GM12878 (cell line): ENCODE data around the gene NUDT1. TPM values are rescaled to one million over a fixed set of nuclear protein-coding genes. Genes with fewer than 3 reads are reported as not detected.
A peak's percentile ranks its signal among the peaks of the same experiment; 100 is the strongest.

Experiments
- ATAC-seq: fragments of 200-7000 bp; cut with Tn5 transposase; 3 replicates; pipeline ENCODE4 v1.9.1; 2020; ENCODE audit warnings: mild to moderate bottlenecking, moderate library complexity
- BruUV-seq: library from RNA; stranded (reverse); fragments of 400-500 nt; replicated peaks from 2 replicates; lab custom pipeline; 2021; lab: Mats Ljungman, UMichigan
- CTCF ChIA-PET: fragments of 300-600 bp; sonication (Branson Sonifier 250); formaldehyde crosslinking; extraction: SDS; loops from one replicate; lab custom pipeline; 2021; ENCODE audit warnings: inconsistent platforms; lab: Yijun Ruan, JAX
- POLR2A ChIA-PET: fragments of 350-600 bp; formaldehyde crosslinking; extraction: SDS; loops from one replicate; lab custom pipeline; 2021; ENCODE audit warnings: inconsistent platforms; lab: Charles Lee
- RAD21 ChIA-PET: fragments of 300-600 bp; sonication (Branson Sonifier 250); formaldehyde crosslinking; loops from one replicate; lab custom pipeline; 2023; ENCODE audit warnings: antibody characterized with exemption; ENCODE audit not compliant: unreplicated experiment; lab: Charles Lee
- SMC1A ChIA-PET: fragments of 300-600 bp; sonication (Branson Sonifier 250); formaldehyde crosslinking; loops from one replicate; lab custom pipeline; 2023; ENCODE audit not compliant: unreplicated experiment, uncharacterized antibody; lab: Charles Lee
- DNase-seq: peaks from one replicate; pipeline ENCODE4 v3.0.0-alpha.2; 2011; ENCODE audit warnings: low read depth, low spot score
- FAIRE-seq: peaks from 3 replicates; lab custom pipeline; 2011; peaks lifted over from hg19 to GRCh38; lab: Jason Lieb, UNC
- H2AFZ ChIP-seq: 2 replicates; pipeline ENCODE4 v1.6.0; 2011; ENCODE audit warnings: low read depth, low read length, control low read depth; ENCODE audit not compliant: control insufficient read depth
- H3K27ac ChIP-seq: 2 replicates; pipeline ENCODE4 v1.5.1; 2011; ENCODE audit warnings: control low read depth; ENCODE audit not compliant: control insufficient read depth, insufficient read depth
- H3K27me3 ChIP-seq, 2 experiments: replicated peaks in 1 of 2; 2 replicates each; pipeline versions ENCODE4 v1.6.0 to v1.6.1; 2011; ENCODE audit warnings: low read length in 1 of 2; ENCODE audit not compliant: control insufficient read depth in 2 of 2, insufficient read depth in 2 of 2
- H3K36me3 ChIP-seq, 2 experiments: 2 replicates each; pipeline ENCODE4 v1.5.1; 2011; ENCODE audit warnings: low read length in 1 of 2; ENCODE audit not compliant: control insufficient read depth in 2 of 2, insufficient read depth in 2 of 2
- H3K4me1 ChIP-seq: 2 replicates; pipeline ENCODE4 v1.6.1; 2011; ENCODE audit warnings: mild to moderate bottlenecking, low read length, moderate library complexity, mixed read lengths; ENCODE audit not compliant: control insufficient read depth, insufficient read depth
- H3K4me2 ChIP-seq: 2 replicates; pipeline ENCODE4 v1.6.0; 2011; ENCODE audit warnings: control low read depth; ENCODE audit not compliant: control insufficient read depth, insufficient read depth
- H3K4me3 ChIP-seq: fragments of 200-600 bp; sonication (generic); 2 replicates; pipeline ENCODE4 v1.5.1; 2016
- H3K79me2 ChIP-seq: 2 replicates; pipeline ENCODE4 v1.6.0; 2011; ENCODE audit warnings: low read length; ENCODE audit not compliant: control insufficient read depth, insufficient read depth
- H3K9ac ChIP-seq: 2 replicates; pipeline ENCODE4 v1.8.0; 2011; ENCODE audit warnings: low read length, control low read depth, mixed read lengths; ENCODE audit not compliant: control insufficient read depth, insufficient read depth
- H3K9me3 ChIP-seq: replicated peaks from 3 replicates; pipeline ENCODE4 v1.5.1; 2011; ENCODE audit warnings: mild to moderate bottlenecking, low read length; ENCODE audit not compliant: control insufficient read depth, insufficient read depth
- H4K20me1 ChIP-seq: 2 replicates; pipeline ENCODE4 v1.6.0; 2011; ENCODE audit not compliant: control insufficient read depth, insufficient read depth
- BACH1 ChIP-seq: fragments of 450-650 bp; IDR thresholded peaks from 2 replicates; pipeline ENCODE4 v1.6.1; 2017; ENCODE audit warnings: mild to moderate bottlenecking, borderline replicate concordance
- CHD2 ChIP-seq: IDR thresholded peaks from 2 replicates; pipeline ENCODE4 v1.6.1; 2011; ENCODE audit warnings: low read depth, low read length, improper control_type of control experiment, borderline replicate concordance
- E4F1 ChIP-seq: fragments of 450-650 bp; IDR thresholded peaks from 2 replicates; pipeline ENCODE4 v1.6.1; 2018; ENCODE audit warnings: borderline replicate concordance, mild to moderate bottlenecking; ENCODE audit not compliant: partially characterized antibody
- EGR1 ChIP-seq, 2 experiments: IDR thresholded peaks; 1 replicate in 1 of 2; 2 replicates in 1 of 2; pipeline ENCODE4 v1.6.1; 2011 to 2012; ENCODE audit warnings: low read depth in 2 of 2, low read length in 2 of 2, borderline replicate concordance in 1 of 2, mild to moderate bottlenecking in 1 of 2, moderate library complexity in 1 of 2
- FOS ChIP-seq: IDR thresholded peaks from 3 replicates; pipeline ENCODE4 v1.6.1; 2011; ENCODE audit warnings: borderline replicate concordance; ENCODE audit not compliant: insufficient read length; ENCODE audit errors: extremely low read depth
- FOXM1 ChIP-seq: IDR thresholded peaks from 2 replicates; pipeline ENCODE4 v1.6.1; 2012; ENCODE audit warnings: low read depth, mild to moderate bottlenecking, inconsistent platforms, low read length, moderate library complexity
- HDAC2 ChIP-seq: fragments of 200-600 bp; sonication (generic); IDR thresholded peaks from 2 replicates; pipeline ENCODE4 v1.6.1; 2017
- LARP7 ChIP-seq: fragments of 450-650 bp; IDR thresholded peaks from 2 replicates; pipeline ENCODE4 v1.6.1; 2017; ENCODE audit warnings: mild to moderate bottlenecking
- MXI1 ChIP-seq: fragments of 150-350 bp; IDR thresholded peaks from 2 replicates; pipeline ENCODE4 v1.6.1; 2011; ENCODE audit warnings: low read depth, mild to moderate bottlenecking, inconsistent platforms, low read length, improper control_type of control experiment
- NBN ChIP-seq: fragments of 450-650 bp; IDR thresholded peaks from 2 replicates; pipeline ENCODE4 v1.6.1; 2016
- POLR2A ChIP-seq: IDR thresholded peaks from 2 replicates; pipeline ENCODE4 v1.6.1; 2011; ENCODE audit warnings: low read depth, mild to moderate bottlenecking, low read length
- RUNX3 ChIP-seq: IDR thresholded peaks from 2 replicates; pipeline ENCODE4 v1.6.1; 2012; ENCODE audit warnings: low read length, inconsistent platforms
- SMAD1 ChIP-seq: fragments of 450-650 bp; IDR thresholded peaks from 2 replicates; pipeline ENCODE4 v1.6.1; 2018; ENCODE audit warnings: mild to moderate bottlenecking, low read depth; ENCODE audit not compliant: partially characterized antibody
- SMC3 ChIP-seq: IDR thresholded peaks from 2 replicates; pipeline ENCODE4 v1.6.1; 2011; ENCODE audit warnings: low read length, improper control_type of control experiment, borderline replicate concordance
- SREBF1 ChIP-seq: IDR thresholded peaks from 2 replicates; pipeline ENCODE4 v1.6.1; 2012; ENCODE audit warnings: mild to moderate bottlenecking, low read length
- YY1 ChIP-seq: IDR thresholded peaks from 2 replicates; pipeline ENCODE4 v1.6.1; 2011; ENCODE audit warnings: low read depth, mild to moderate bottlenecking, low read length
- ZBTB40 ChIP-seq: fragments of 450-650 bp; IDR thresholded peaks from 2 replicates; pipeline ENCODE4 v1.6.1; 2016; ENCODE audit warnings: mild to moderate bottlenecking, moderate library complexity, borderline replicate concordance
- WGBS: methylation state at CpG from one replicate; pipeline ENCODE4 v1.1.6; 2016; ENCODE audit warnings: low lambda C conversion rate; ENCODE audit not compliant: insufficient replicate concordance, insufficient coverage; ENCODE audit errors: missing lambda C conversion rate; 5-methylcytosine and 5-hydroxymethylcytosine counted together
- in situ Hi-C: fragments of 300-500 bp; cut with MboI; formaldehyde crosslinking; loops from 9 replicates; pipeline ENCODE4 v1.14.3; 2018; ENCODE audit warnings: mixed read lengths
- intact Hi-C: fragments of 100-400 bp; cut with micrococcal nuclease; formaldehyde crosslinking; loops from one replicate; pipeline ENCODE4 v1.14.2; 2022; ENCODE audit not compliant: unreplicated experiment
- polyA plus RNA-seq, 11 experiments: library from polyadenylated mRNA; depleted of rRNA in 4 of 11; unstranded in 6 of 11; stranded (reverse) in 5 of 11; fragments of >200 nt; fragmentation: Nextera tagmentation in 4 of 11; fragmentation: Illumina TruSeq in 1 of 11; extraction: Ambion mirVana in 4 of 11; extraction: Trizol in 1 of 11; gene quantifications; 1 replicate in 1 of 11; 2 replicates in 10 of 11; pipeline versions ENCODE4 v1.2.1 to v1.2.3, GENCODE V29; 2011 to 2016; ENCODE audit warnings: inconsistent platforms in 2 of 11, missing spikeins in 2 of 11, low read depth in 1 of 11
- total RNA-seq, 4 experiments: library from RNA; depleted of rRNA in 3 of 4; stranded (reverse); fragments of >200 nt in 3 of 4; fragmentation: Illumina TruSeq in 1 of 4; extraction: Trizol in 1 of 4; gene quantifications; 2 replicates each; pipeline versions ENCODE4 v1.2.1 to v1.2.3, GENCODE V29; 2013 to 2021

The NUDT1 gene
- total and polyA plus RNA-seq, 10 of the 15 experiments (the other 5 are each of a cell fraction or from before 2014, with no cell fraction given) = 7.7 to 122 (median 59.2) TPM

- Histone ChIP-seq H3K27ac (peak overlapping the region; percentile 45), H4K20me1 (no peaks in the 10 kb centered on the region), H3K4me1 (peaks cover 11% of the 10 kb centered on the region), H3K9me3 (no peaks in the 10 kb centered on the region), H3K9ac (peak overlapping the region; percentile 13; the same call in 1 of the 2 replicates), H3K27me3 (no peaks in the 10 kb centered on the region), H3K4me2 (no peak overlapping the region; the same call in 1 of the 2 replicates), H3K79me2 (peaks cover 3% of the 10 kb centered on the region), H3K4me3 (no peak overlapping the region), H2AFZ (peak overlapping the region; percentile 41; the same call in 1 of the 2 replicates), H3K36me3 (peaks cover 16 to 34% of the 10 kb centered on the region in 2 experiments)
- ChIA-PET CTCF (interaction anchor here (0.5 to 5.3 kb wide), 21 partner anchors 8 to 704 kb away, joined by 3 to 45 read pairs (median 4); no protein-coding TSS in a partner anchor), POLR2A (interaction anchor here (0.8 to 1.0 kb wide), 3 partner anchors 27 to 109 kb away, joined by 3 to 5 read pairs (median 3); no protein-coding TSS in a partner anchor), RAD21 (interaction anchor here (0.6 to 2.5 kb wide), 17 partner anchors 15 to 628 kb away, joined by 3 to 23 read pairs (median 3); partner anchors contain the start of gene EIF3B), SMC1A (interaction anchor here (0.7 to 2.3 kb wide), 9 partner anchors 14 to 171 kb away, joined by 3 to 10 read pairs (median 4); no protein-coding TSS in a partner anchor)
- no TSS peak for BruUV-seq
- ATAC-seq (peak; percentile 94), FAIRE-seq (peak; percentile 54), DNase-seq (peak; percentile 32)
- in situ Hi-C loops (no loop called here), intact Hi-C loops (loop anchor here (1.0 to 10.0 kb wide), 4 partner anchors 139 to 631 kb away; no protein-coding TSS in a partner anchor)
- WGBS = 28% methylated on average over 21 of the region's 21 CpGs
- TF ChIP-seq BACH1 (peak; percentile 62; the same call in 1 of the 2 replicates), MXI1 (no peak), CHD2 (no peak), EGR1 (IDR thresholded peaks at IDR 0.05; ENCODE audit: borderline replicate concordance in 1 of 2, low read depth in 2 of 2, low read length in 2 of 2) (0 out of 3 replicates have a peak, but pooled peaks of 1 of the 2 experiments have one; percentile 34), SMAD1 (no peak), NBN (peak; percentile 50; the same call in 1 of the 2 replicates), FOS (no peak), YY1 (peak; percentile 68; the same call in 1 of the 2 replicates), ZBTB40 (no peak), E4F1 (no peak), RUNX3 (peak; percentile 91), POLR2A (0 out of 2 replicates have a peak, but pooled peaks have one; percentile 10), SMC3 (peak; percentile 81), FOXM1 (peak; percentile 84; the same call in 1 of the 2 replicates), SREBF1 (no peak), HDAC2 (no peak), LARP7 (0 out of 2 replicates have a peak, but pooled peaks have one; percentile 37)
Observed at GRCh38 chr7:2209146-2209960, 32.7 kb upstream of the NUDT1 start.
